Activated T-helper 1 cell treated with anti-CD3 and anti-CD28 coated beads, Interleukin-12 subunit alpha, Interleukin-12 subunit beta, Interleukin-2, Interleukin-4 antibody, amounts not matched to agents 30 ng/mL and 10 ng/mL and 1 ng/mL, durations not matched to agents 14 hours and 24 hours and 36 hours (primary cell): ENCODE measurements around the gene TCOF1. TPM values are rescaled to one million over a fixed set of nuclear protein-coding genes. Genes with fewer than 3 reads are reported as not detected.

ENCODE experiments used
- DNase-seq: peaks from one replicate; pipeline ENCODE4 v3.0.0; 2021; ENCODE audit warnings: low spot score
- H3K27ac Mint-ChIP-seq: one replicate; pipeline ENCODE4 v1.8.0; 2021; ENCODE audit warnings: mild to moderate bottlenecking, mixed read lengths
- H3K27me3 Mint-ChIP-seq: one replicate; pipeline ENCODE4 v1.8.0; 2022; ENCODE audit warnings: mild to moderate bottlenecking, moderate library complexity, mixed read lengths; ENCODE audit not compliant: insufficient read depth
- H3K36me3 Mint-ChIP-seq: one replicate; pipeline ENCODE4 v1.8.0; 2021; ENCODE audit warnings: low read depth, mixed read lengths
- H3K4me1 Mint-ChIP-seq: one replicate; pipeline ENCODE4 v1.8.0; 2021; ENCODE audit warnings: low read depth, mixed read lengths
- H3K4me3 Mint-ChIP-seq: one replicate; pipeline ENCODE4 v1.8.0; 2021; ENCODE audit warnings: mild to moderate bottlenecking, moderate library complexity, mixed read lengths
- H3K9me3 Mint-ChIP-seq: one replicate; pipeline ENCODE4 v1.8.0; 2021; ENCODE audit warnings: mixed read lengths
- intact Hi-C: fragments of 100-400 bp; cut with micrococcal nuclease; formaldehyde crosslinking; loops from one replicate; pipeline ENCODE4 v1.15.1; 2024
- total RNA-seq: library from RNA; stranded (reverse); gene quantifications from 2 replicates; pipeline ENCODE4 v1.2.3, GENCODE V29; 2022

The TCOF1 gene
- total RNA-seq, 1 donor from 2014 or later, result 131 TPM

GRCh38 chr5:150318613-150319483, 38.6 kb upstream of the TCOF1 start:
- H3K27me3 Mint-ChIP-seq, result peaks cover 11% of the 10 kb centered on the region
- intact Hi-C loops, result no loop called here
- no peak for DNase-seq
- H3K9me3 Mint-ChIP-seq, result no peaks in the 10 kb centered on the region
- peaks cover 7% of the 10 kb centered on the region for H3K4me1 Mint-ChIP-seq
- no peaks in the 10 kb centered on the region for H3K36me3 Mint-ChIP-seq
- H3K4me3 Mint-ChIP-seq, result no peak overlapping the region
- no peak overlapping the region for H3K27ac Mint-ChIP-seq

- DNase-seq, result no peak
- no peaks in the 10 kb centered on the region for H3K9me3 Mint-ChIP-seq
- no peak overlapping the region for H3K27ac Mint-ChIP-seq
- H3K36me3 Mint-ChIP-seq, result no peaks in the 10 kb centered on the region
- peaks cover 11% of the 10 kb centered on the region for H3K27me3 Mint-ChIP-seq
- intact Hi-C loops, result no loop called here
- H3K4me3 Mint-ChIP-seq, result no peak overlapping the region
- peaks cover 7% of the 10 kb centered on the region for H3K4me1 Mint-ChIP-seq
These were observed 38.1 kb upstream of the TCOF1 start for GRCh38 chr5:150319484-150319790.

- intact Hi-C loops, result no loop called here
- Mint-ChIP-seq H3K27ac (no peak overlapping the region), H3K27me3 (peaks cover 11% of the 10 kb centered on the region), H3K4me1 (peaks cover 7% of the 10 kb centered on the region), H3K9me3 (no peaks in the 10 kb centered on the region), H3K36me3 (no peaks in the 10 kb centered on the region), H3K4me3 (no peak overlapping the region)
- no peak for DNase-seq
These were observed 37.4 kb upstream of the TCOF1 start for GRCh38 chr5:150320044-150320613.

GRCh38 chr5:150321211-150321610, 36.3 kb upstream of the TCOF1 start:
- intact Hi-C loops, result no loop called here
- H3K27ac Mint-ChIP-seq, result no peak overlapping the region
- no peak overlapping the region for H3K4me3 Mint-ChIP-seq
- peaks cover 8% of the 10 kb centered on the region for H3K27me3 Mint-ChIP-seq
- no peak for DNase-seq
- no peaks in the 10 kb centered on the region for H3K36me3 Mint-ChIP-seq
- H3K9me3 Mint-ChIP-seq, result no peaks in the 10 kb centered on the region
- peaks cover 7% of the 10 kb centered on the region for H3K4me1 Mint-ChIP-seq

- Mint-ChIP-seq H3K4me3 (no peak overlapping the region), H3K27me3 (peaks cover 8% of the 10 kb centered on the region), H3K9me3 (no peaks in the 10 kb centered on the region), H3K4me1 (peaks cover 7% of the 10 kb centered on the region), H3K27ac (no peak overlapping the region), H3K36me3 (no peaks in the 10 kb centered on the region)
- intact Hi-C loops, result no loop called here
- no peak for DNase-seq
These were observed 35.7 kb upstream of the TCOF1 start for GRCh38 chr5:150321784-150322183.

- Mint-ChIP-seq H3K36me3 (no peaks in the 10 kb centered on the region), H3K9me3 (no peaks in the 10 kb centered on the region), H3K27me3 (peaks cover 8% of the 10 kb centered on the region), H3K4me1 (peaks cover 7% of the 10 kb centered on the region), H3K4me3 (no peak overlapping the region), H3K27ac (no peak overlapping the region)
- DNase-seq, result no peak
- intact Hi-C loops, result no loop called here
These were observed 35.3 kb upstream of the TCOF1 start for GRCh38 chr5:150322202-150322601.

- H3K4me3 Mint-ChIP-seq, result no peak overlapping the region
- no peaks in the 10 kb centered on the region for H3K36me3 Mint-ChIP-seq
- DNase-seq, result no peak
These were observed 34.4 kb upstream of the TCOF1 start for GRCh38 chr5:150323092-150323491.

GRCh38 chr5:150323819-150324218, 33.7 kb upstream of the TCOF1 start:
- Mint-ChIP-seq H3K4me1 (peaks cover 7% of the 10 kb centered on the region), H3K4me3 (no peak overlapping the region)
- intact Hi-C loops, result no loop called here

More at GRCh38 chr5:150323092-150323491, 34.4 kb upstream of the TCOF1 start:
- intact Hi-C loops, result no loop called here
- Mint-ChIP-seq H3K4me1 (peaks cover 7% of the 10 kb centered on the region), H3K27me3 (peaks cover 8% of the 10 kb centered on the region), H3K9me3 (no peaks in the 10 kb centered on the region), H3K27ac (no peak overlapping the region)

GRCh38 chr5:150325426-150325825, 32.1 kb upstream of the TCOF1 start:
- H3K4me1 Mint-ChIP-seq, result peaks cover 7% of the 10 kb centered on the region
- no peak for DNase-seq
- no peaks in the 10 kb centered on the region for H3K9me3 Mint-ChIP-seq
- intact Hi-C loops, result no loop called here
- no peak overlapping the region for H3K4me3 Mint-ChIP-seq
- H3K36me3 Mint-ChIP-seq, result no peaks in the 10 kb centered on the region
- H3K27ac Mint-ChIP-seq, result no peak overlapping the region
- H3K27me3 Mint-ChIP-seq, result peaks cover 9% of the 10 kb centered on the region

More at GRCh38 chr5:150323819-150324218, 33.7 kb upstream of the TCOF1 start:
- no peak overlapping the region for H3K27ac Mint-ChIP-seq
- H3K9me3 Mint-ChIP-seq, result no peaks in the 10 kb centered on the region
- H3K36me3 Mint-ChIP-seq, result no peaks in the 10 kb centered on the region
- peaks cover 5% of the 10 kb centered on the region for H3K27me3 Mint-ChIP-seq
- no peak for DNase-seq

- H3K27ac Mint-ChIP-seq, result no peak overlapping the region
- H3K4me1 Mint-ChIP-seq, result peaks cover 5% of the 10 kb centered on the region
These were observed 30.8 kb upstream of the TCOF1 start for GRCh38 chr5:150326707-150327106.

GRCh38 chr5:150327139-150327538, 30.4 kb upstream of the TCOF1 start:
- H3K4me3 Mint-ChIP-seq, result no peak overlapping the region

More at GRCh38 chr5:150326707-150327106, 30.8 kb upstream of the TCOF1 start:
- DNase-seq, result no peak
- peaks cover 7% of the 10 kb centered on the region for H3K27me3 Mint-ChIP-seq
- H3K9me3 Mint-ChIP-seq, result no peaks in the 10 kb centered on the region
- intact Hi-C loops, result no loop called here
- no peak overlapping the region for H3K4me3 Mint-ChIP-seq
- no peaks in the 10 kb centered on the region for H3K36me3 Mint-ChIP-seq

GRCh38 chr5:150328515-150328914, 29.0 kb upstream of the TCOF1 start:
- Mint-ChIP-seq H3K4me3 (no peak overlapping the region), H3K27ac (no peak overlapping the region), H3K36me3 (no peaks in the 10 kb centered on the region), H3K27me3 (peaks cover 4% of the 10 kb centered on the region), H3K9me3 (no peaks in the 10 kb centered on the region), H3K4me1 (no peaks in the 10 kb centered on the region)
- intact Hi-C loops, result no loop called here
- DNase-seq, result no peak

More at GRCh38 chr5:150327139-150327538, 30.4 kb upstream of the TCOF1 start:
- peaks cover 4% of the 10 kb centered on the region for H3K27me3 Mint-ChIP-seq
- no peaks in the 10 kb centered on the region for H3K36me3 Mint-ChIP-seq
- H3K27ac Mint-ChIP-seq, result no peak overlapping the region
- H3K9me3 Mint-ChIP-seq, result no peaks in the 10 kb centered on the region
- H3K4me1 Mint-ChIP-seq, result peaks cover under 1% of the 10 kb centered on the region
- intact Hi-C loops, result no loop called here
- DNase-seq, result no peak

GRCh38 chr5:150329038-150329437, 28.5 kb upstream of the TCOF1 start:
- peaks cover 4% of the 10 kb centered on the region for H3K27me3 Mint-ChIP-seq
- H3K36me3 Mint-ChIP-seq, result no peaks in the 10 kb centered on the region
- intact Hi-C loops, result no loop called here
- no peak overlapping the region for H3K4me3 Mint-ChIP-seq
- H3K9me3 Mint-ChIP-seq, result no peaks in the 10 kb centered on the region
- H3K27ac Mint-ChIP-seq, result no peak overlapping the region
- H3K4me1 Mint-ChIP-seq, result no peaks in the 10 kb centered on the region
- no peak for DNase-seq
